HepG2 (cell line): ENCODE data around the gene ZFPL1. TPM values are rescaled to one million over a fixed set of nuclear protein-coding genes. Genes with fewer than 3 reads are reported as not detected.
A peak's percentile ranks its signal among the peaks of the same experiment; 100 is the strongest.

Experiments
- FOXP1 ChIP-seq, 2 experiments: fragments of 450-650 bp in 1 of 2; IDR thresholded peaks; 2 replicates each; pipeline ENCODE4 v1.6.1; 2017 to 2018; ENCODE audit warnings: antibody characterized with exemption in 1 of 2
- HNF1B ChIP-seq: sonication (generic); formaldehyde crosslinking; IDR thresholded peaks from 2 replicates; pipeline ENCODE4 v1.5.1; 2020; ENCODE audit warnings: mild to moderate bottlenecking, moderate library complexity, missing genetic modification reagents
- HNRNPH1 ChIP-seq: fragments of 200-400 bp; formaldehyde crosslinking; optimal IDR thresholded peaks from 2 replicates; pipeline ENCODE3; 2017; ENCODE audit warnings: mild to moderate bottlenecking, low read depth, low read length
- KDM3A ChIP-seq: IDR thresholded peaks from 2 replicates; pipeline ENCODE4 v1.6.1; 2018; ENCODE audit warnings: low read depth, missing compliant biosample characterization
- MAFF ChIP-seq: IDR thresholded peaks from 2 replicates; pipeline ENCODE4 v1.6.1; 2011; ENCODE audit warnings: low read depth, low read length, improper control_type of control experiment
- NCOA2 ChIP-seq: sonication (generic); formaldehyde crosslinking; IDR thresholded peaks from 2 replicates; pipeline ENCODE4 v1.8.0; 2022; ENCODE audit warnings: inconsistent platforms
- RBM39 ChIP-seq: fragments of 200-400 bp; formaldehyde crosslinking; IDR thresholded peaks from one replicate; pipeline ENCODE4 v1.6.1; 2018; ENCODE audit warnings: antibody characterized with exemption, mild to moderate bottlenecking, low read depth, low read length; ENCODE audit not compliant: poor library complexity, severe bottlenecking
- SAP130 ChIP-seq: IDR thresholded peaks from 2 replicates; pipeline ENCODE4 v1.6.1; 2016; ENCODE audit warnings: low read depth
- TBX3 ChIP-seq: fragments of 450-650 bp; IDR thresholded peaks from 2 replicates; pipeline ENCODE4 v1.6.1; 2017; ENCODE audit warnings: antibody characterized with exemption, mild to moderate bottlenecking, inconsistent platforms, borderline replicate concordance
- XRCC5 ChIP-seq: fragments of 200-400 bp; formaldehyde crosslinking; optimal IDR thresholded peaks from 2 replicates; pipeline ENCODE3; 2017; ENCODE audit warnings: mild to moderate bottlenecking, low read length
- ZMAT3 ChIP-seq: sonication (generic); formaldehyde crosslinking; conservative IDR thresholded peaks from 2 replicates; pipeline ENCODE4 v1.7.0; 2021; ENCODE audit warnings: missing genetic modification reagents
- ZNF121 ChIP-seq: sonication (generic); formaldehyde crosslinking; IDR thresholded peaks from 2 replicates; pipeline ENCODE4 v1.5.0; 2020; ENCODE audit warnings: mild to moderate bottlenecking, missing genetic modification reagents
- ZNF251 ChIP-seq: sonication (generic); formaldehyde crosslinking; IDR thresholded peaks from 2 replicates; pipeline ENCODE4 v1.9.0; 2021; ENCODE audit warnings: mild to moderate bottlenecking, missing genetic modification reagents
- ZNF503 ChIP-seq: sonication (generic); formaldehyde crosslinking; IDR thresholded peaks from 2 replicates; pipeline ENCODE4 v1.4.0; 2020; ENCODE audit warnings: missing genetic modification reagents
- ZNF576 ChIP-seq: sonication (generic); formaldehyde crosslinking; IDR thresholded peaks from 2 replicates; pipeline ENCODE4 v1.4.0; 2020; ENCODE audit warnings: mild to moderate bottlenecking, missing genetic modification reagents
- ZNF609 ChIP-seq: sonication (generic); formaldehyde crosslinking; IDR thresholded peaks from 2 replicates; pipeline ENCODE4 v1.4.0; 2020; ENCODE audit warnings: mild to moderate bottlenecking, missing genetic modification reagents, borderline replicate concordance
- ZNF746 ChIP-seq: sonication (generic); formaldehyde crosslinking; IDR thresholded peaks from 2 replicates; pipeline ENCODE4 v1.8.0; 2022; ENCODE audit warnings: mild to moderate bottlenecking, missing genetic modification reagents
- polyA plus RNA-seq, 8 experiments: library from polyadenylated mRNA; depleted of rRNA in 3 of 8; stranded (reverse) in 7 of 8; unstranded in 1 of 8; fragments of >200 nt; fragmentation: Illumina TruSeq in 4 of 8; extraction: Trizol in 4 of 8; gene quantifications; 2 replicates each; pipeline versions ENCODE4 v1.2.1 to v1.2.3, GENCODE V29; 2011 to 2016; ENCODE audit warnings: low read depth in 4 of 8, missing spikeins in 1 of 8, mixed read lengths in 1 of 8; ENCODE audit not compliant: insufficient read depth in 1 of 8
- total RNA-seq, 5 experiments: library from RNA; depleted of rRNA; stranded (reverse); fragments of >200 nt; fragmentation: Illumina TruSeq; extraction: Trizol; gene quantifications; 2 replicates each; pipeline ENCODE4 v1.2.3, GENCODE V29; 2016; ENCODE audit warnings: low read depth in 1 of 5

Gene ZFPL1
- total and polyA plus RNA-seq, 2 of the 13 experiments (the other 11 are each of a cell fraction or from before 2014, with no cell fraction given): 32.2 to 56.0 TPM

- TF ChIP-seq ZNF503 (CRISPR knock-in tag) (no peak), TBX3 (peak; percentile 44; the same call in 1 of the 2 replicates), SAP130 (CRISPR knock-in tag) (peak; percentile 98), RBM39 (peak; percentile 46), MAFF (0 out of 2 replicates have a peak, but pooled peaks have one; percentile 24), XRCC5 (peak; percentile 87), ZNF609 (CRISPR knock-in tag) (no peak), NCOA2 (CRISPR knock-in tag) (peak; percentile 47), KDM3A (CRISPR knock-in tag) (peak; percentile 79), ZMAT3 (CRISPR knock-in tag) (peak; percentile 66; the same call in 1 of the 2 replicates), ZNF251 (peak; percentile 86; the same call in 1 of the 2 replicates), ZNF746 (no peak), ZNF121 (CRISPR knock-in tag) (no peak), HNF1B (CRISPR knock-in tag) (peak; percentile 78), FOXP1 (IDR thresholded peaks at IDR 0.05) (no peak), FOXP1 (CRISPR knock-in tag; IDR thresholded peaks at IDR 0.05) (no peak), ZNF576 (CRISPR knock-in tag) (no peak), HNRNPH1 (no peak)
Measured at GRCh38 chr11:65117206-65118096, 33.4 kb downstream of the ZFPL1 start, which contains the start of gene ZNHIT2 (continued).
